22Rv1 (cell line): ENCODE results near the gene SAMD13.

ENCODE experiments used
- ZFX ChIP-seq: fragments of 450-650 bp; IDR thresholded peaks from 2 replicates; pipeline ENCODE4 v1.6.1; 2017; ENCODE audit warnings: antibody characterized with exemption, borderline replicate concordance
- TF ChIP-seq, protein P1 (sequence below): fragments of 450-650 bp; IDR thresholded peaks from 2 replicates; pipeline ENCODE4 v1.5.1; 2017; ENCODE audit warnings: mild to moderate bottlenecking

DNA sequence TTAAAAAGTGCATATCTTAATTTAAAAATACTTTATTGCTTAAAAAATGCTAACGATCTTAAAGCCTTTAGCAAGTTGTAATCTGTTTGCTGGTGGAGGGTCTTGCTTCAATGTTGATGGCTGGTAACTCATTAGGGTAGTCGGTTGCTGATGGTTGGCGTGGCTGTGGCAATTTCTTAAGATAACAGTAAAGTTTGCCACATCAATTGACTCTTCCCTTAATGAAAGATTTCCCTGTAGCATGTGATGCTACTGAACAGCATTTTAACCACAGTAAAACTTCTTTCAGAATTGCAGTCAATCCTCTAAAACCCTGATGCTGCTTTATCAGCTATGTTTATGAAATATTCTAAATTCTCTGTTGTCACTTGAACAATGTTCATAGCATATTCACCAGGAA, 6.8 kb upstream of the SAMD13 start:
- TF ChIP-seq, protein P1, sequence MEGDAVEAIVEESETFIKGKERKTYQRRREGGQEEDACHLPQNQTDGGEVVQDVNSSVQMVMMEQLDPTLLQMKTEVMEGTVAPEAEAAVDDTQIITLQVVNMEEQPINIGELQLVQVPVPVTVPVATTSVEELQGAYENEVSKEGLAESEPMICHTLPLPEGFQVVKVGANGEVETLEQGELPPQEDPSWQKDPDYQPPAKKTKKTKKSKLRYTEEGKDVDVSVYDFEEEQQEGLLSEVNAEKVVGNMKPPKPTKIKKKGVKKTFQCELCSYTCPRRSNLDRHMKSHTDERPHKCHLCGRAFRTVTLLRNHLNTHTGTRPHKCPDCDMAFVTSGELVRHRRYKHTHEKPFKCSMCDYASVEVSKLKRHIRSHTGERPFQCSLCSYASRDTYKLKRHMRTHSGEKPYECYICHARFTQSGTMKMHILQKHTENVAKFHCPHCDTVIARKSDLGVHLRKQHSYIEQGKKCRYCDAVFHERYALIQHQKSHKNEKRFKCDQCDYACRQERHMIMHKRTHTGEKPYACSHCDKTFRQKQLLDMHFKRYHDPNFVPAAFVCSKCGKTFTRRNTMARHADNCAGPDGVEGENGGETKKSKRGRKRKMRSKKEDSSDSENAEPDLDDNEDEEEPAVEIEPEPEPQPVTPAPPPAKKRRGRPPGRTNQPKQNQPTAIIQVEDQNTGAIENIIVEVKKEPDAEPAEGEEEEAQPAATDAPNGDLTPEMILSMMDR = no peak
- no peak for TF ChIP-seq ZFX
